Keratinocyte (primary cell): ENCODE data around the gene ZFP1.
A peak's percentile ranks its signal among the peaks of the same experiment; 100 is the strongest.

Experiments used
- CTCF ChIP-seq, 3 experiments: IDR thresholded peaks in 1 of 3; conservative IDR thresholded peaks in 1 of 3; optimal IDR thresholded peaks in 1 of 3; 2 replicates in 2 of 3; 3 replicates in 1 of 3; pipeline versions ENCODE3 to v1.5.1; 2011; ENCODE audit warnings: low read length in 3 of 3, mild to moderate bottlenecking in 3 of 3, moderate library complexity in 2 of 3, control low read depth in 1 of 3, inconsistent platforms in 1 of 3; ENCODE audit not compliant: insufficient read depth in 2 of 3; ENCODE audit errors: extremely low read depth in 1 of 3
- EZH2 ChIP-seq: IDR thresholded peaks from one replicate; pipeline ENCODE4 v1.6.1; 2012; ENCODE audit warnings: inconsistent platforms, mild to moderate bottlenecking, low read length, moderate library complexity

GRCh38 chr16:75130150-75130771, 18.1 kb upstream of the ZFP1 start:
- peak in 1 of 3 experiments; percentile 41 for TF ChIP-seq CTCF (optimal IDR thresholded peaks at IDR 0.05 in 1 of 3, IDR thresholded peaks at IDR 0.05 in 1 of 3, conservative IDR thresholded peaks at IDR 0.05 in 1 of 3; ENCODE audit: extremely low read depth in 1 of 3, insufficient read depth in 2 of 3, low read length in 3 of 3)
- no peak for TF ChIP-seq EZH2
